ENCODE data around the gene SIGLEC14.

DNA sequence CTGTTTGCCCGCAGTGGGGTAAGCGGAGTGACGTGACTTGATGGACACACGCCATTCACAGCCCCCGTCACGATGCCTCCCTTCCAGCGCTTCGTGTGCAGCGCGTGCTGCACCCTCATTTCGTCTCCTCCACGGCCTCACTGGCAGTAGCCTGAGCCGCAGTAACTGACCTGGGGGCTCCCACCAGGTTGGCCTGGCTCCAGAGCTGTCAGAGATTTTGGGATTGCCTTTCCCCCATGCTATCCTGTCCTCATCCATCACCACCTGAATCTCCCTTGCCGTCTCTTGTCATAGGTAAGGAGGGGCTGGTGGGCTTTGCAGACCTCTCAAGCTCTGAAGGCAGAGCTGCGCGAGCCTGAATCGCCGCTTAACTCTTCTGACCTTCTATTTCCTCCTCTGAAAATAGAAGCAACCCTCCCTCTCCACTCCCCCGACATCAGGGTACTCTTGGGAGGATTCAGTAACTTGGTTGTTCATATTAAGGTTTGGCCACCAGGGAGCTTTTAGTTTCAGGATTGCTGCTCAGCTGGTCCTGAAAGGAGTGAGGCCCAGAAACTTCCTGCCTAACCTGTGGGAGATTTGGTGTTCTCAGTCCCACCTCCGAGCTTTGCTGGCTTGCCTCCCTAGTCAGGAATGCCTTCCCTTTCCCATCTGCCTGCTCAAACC is 44.3 kb downstream of the SIGLEC14 start:
- no peak for TF ChIP-seq CTCF (IDR thresholded peaks at IDR 0.05; ENCODE audit: extremely low read depth in 1 of 2, insufficient read depth in 1 of 2, low read depth in 1 of 2, low read length in 2 of 2)
- TF ChIP-seq EZH2 (IDR thresholded peaks at IDR 0.05; ENCODE audit: borderline replicate concordance, low read depth, low read length, severe bottlenecking) = no peak
- TF ChIP-seq POLR2AphosphoS5 (IDR thresholded peaks at IDR 0.05; ENCODE audit: insufficient read depth, low read depth, low read length) = no peak
- no peak for TF ChIP-seq FOS (IDR thresholded peaks at IDR 0.05; ENCODE audit: borderline replicate concordance, insufficient read depth, low read length)
- TF ChIP-seq POLR2A (IDR thresholded peaks at IDR 0.05; ENCODE audit: low read depth, low read length) = no peak
- TF ChIP-seq MAX (IDR thresholded peaks at IDR 0.05; ENCODE audit: insufficient read depth, insufficient read length) = no peak
